Fibroblast of gingiva (primary cell): Measurements from ENCODE around the gene USP43.

Experiments used
- DNase-seq: peaks from one replicate; pipeline ENCODE4 v3.0.0-alpha.2; 2011; ENCODE audit warnings: low read depth

The USP43 gene

GRCh38 chr17:9666461-9667050, 21.2 kb downstream of the USP43 start:
- no peak for DNase-seq

GRCh38 chr17:9668517-9668916, 23.2 kb downstream of the USP43 start:
- DNase-seq = no peak

- DNase-seq = no peak
Observed at GRCh38 chr17:9669551-9670008, 24.3 kb downstream of the USP43 start.

GRCh38 chr17:9670596-9670995, 25.3 kb downstream of the USP43 start:
- no peak for DNase-seq

- DNase-seq = no peak
Observed at GRCh38 chr17:9671559-9671958, 26.2 kb downstream of the USP43 start.

- no peak for DNase-seq
Observed at GRCh38 chr17:9672266-9672665, 26.9 kb downstream of the USP43 start.

GRCh38 chr17:9672691-9673090, 27.4 kb downstream of the USP43 start:
- no peak for DNase-seq

- DNase-seq = no peak
Observed at GRCh38 chr17:9676084-9676483, 30.8 kb downstream of the USP43 start.

- DNase-seq = no peak
Observed at GRCh38 chr17:9676820-9677310, 31.5 kb downstream of the USP43 start.

GRCh38 chr17:9677411-9677810, 32.1 kb downstream of the USP43 start:
- DNase-seq = no peak

GRCh38 chr17:9677896-9678295, 32.6 kb downstream of the USP43 start:
- DNase-seq = no peak

- DNase-seq = no peak
Observed at GRCh38 chr17:9684955-9685621, 39.8 kb downstream of the USP43 start.

GRCh38 chr17:9693755-9694154, 48.4 kb downstream of the USP43 start:
- no peak for DNase-seq

GRCh38 chr17:9696279-9697044, 51.1 kb downstream of the USP43 start:
- DNase-seq = no peak

GRCh38 chr17:9700136-9700535, 54.8 kb downstream of the USP43 start:
- DNase-seq = no peak

- DNase-seq = no peak
Observed at GRCh38 chr17:9700754-9701476, 55.6 kb downstream of the USP43 start.

GRCh38 chr17:9702482-9702881, 57.2 kb downstream of the USP43 start:
- DNase-seq = no peak

GRCh38 chr17:9702914-9703780, 57.8 kb downstream of the USP43 start:
- no peak for DNase-seq

GRCh38 chr17:9703781-9704082, 58.4 kb downstream of the USP43 start:
- DNase-seq = no peak

- DNase-seq = no peak
Observed at GRCh38 chr17:9705745-9706144, 60.4 kb downstream of the USP43 start.

- DNase-seq = no peak
Observed at GRCh38 chr17:9707948-9708347, 62.6 kb downstream of the USP43 start.

GRCh38 chr17:9714801-9715200, 69.5 kb downstream of the USP43 start:
- DNase-seq = no peak
